ENCODE results near the gene CHST13.
"Not testable (repeated sequence)": the region's sequence is repeated elsewhere in the genome, so short reads cannot be mapped to it uniquely, and the experiment has no call there.

CHST13 gene

DNA sequence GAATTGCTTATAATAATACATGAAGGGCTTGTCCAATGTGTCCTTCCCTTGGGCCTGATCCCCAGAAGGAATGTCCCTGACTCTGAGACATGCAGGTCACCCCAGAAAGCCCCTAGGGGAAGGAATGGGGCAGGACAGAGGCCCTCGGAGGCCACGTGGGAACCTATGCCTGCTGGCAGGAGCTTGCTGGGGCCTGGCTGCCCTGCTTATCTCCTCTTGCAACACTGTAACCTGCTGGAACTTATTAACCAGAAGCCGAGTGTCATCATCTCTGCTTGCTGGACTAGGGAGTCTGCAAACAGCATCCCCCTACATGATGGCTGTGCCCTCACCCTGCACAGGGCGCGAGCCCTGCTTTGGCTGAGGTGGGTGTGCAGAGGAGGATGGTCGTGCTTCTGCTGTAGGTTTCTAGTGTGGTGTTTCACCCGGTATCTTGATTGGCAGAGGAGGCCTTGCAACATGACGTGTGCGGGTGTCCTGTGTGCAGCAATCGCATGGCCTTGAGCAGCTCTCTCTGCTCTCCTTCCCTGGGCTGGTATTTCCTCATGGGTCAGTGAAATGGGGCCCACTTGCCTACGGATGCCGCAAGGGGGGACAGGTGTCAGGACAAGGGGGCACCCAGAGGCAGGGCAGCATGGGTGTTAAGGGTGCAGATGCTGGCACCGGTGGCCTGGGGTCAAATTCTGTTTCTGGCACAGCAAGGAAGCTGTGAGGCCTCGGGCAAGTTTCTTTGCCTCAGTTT, 5.0 kb downstream of the CHST13 start:
- Mint-ChIP-seq H3K4me3 (no peak overlapping the region), H3K27ac (peak overlapping the region; percentile 97), H3K4me1 (ENCODE audit: low read depth) (peaks cover 72% of the 10 kb centered on the region), H3K36me3 (ENCODE audit: low read depth) (peaks cover 36% of the 10 kb centered on the region), H3K9me3 (no peaks in the 10 kb centered on the region), H3K27me3 (no peaks in the 10 kb centered on the region)
- intact Hi-C loops (cut with micrococcal nuclease): loop anchor here (10.0 kb wide), 2 partner anchors 446 to 1016 kb away; no protein-coding TSS in a partner anchor

DNA sequence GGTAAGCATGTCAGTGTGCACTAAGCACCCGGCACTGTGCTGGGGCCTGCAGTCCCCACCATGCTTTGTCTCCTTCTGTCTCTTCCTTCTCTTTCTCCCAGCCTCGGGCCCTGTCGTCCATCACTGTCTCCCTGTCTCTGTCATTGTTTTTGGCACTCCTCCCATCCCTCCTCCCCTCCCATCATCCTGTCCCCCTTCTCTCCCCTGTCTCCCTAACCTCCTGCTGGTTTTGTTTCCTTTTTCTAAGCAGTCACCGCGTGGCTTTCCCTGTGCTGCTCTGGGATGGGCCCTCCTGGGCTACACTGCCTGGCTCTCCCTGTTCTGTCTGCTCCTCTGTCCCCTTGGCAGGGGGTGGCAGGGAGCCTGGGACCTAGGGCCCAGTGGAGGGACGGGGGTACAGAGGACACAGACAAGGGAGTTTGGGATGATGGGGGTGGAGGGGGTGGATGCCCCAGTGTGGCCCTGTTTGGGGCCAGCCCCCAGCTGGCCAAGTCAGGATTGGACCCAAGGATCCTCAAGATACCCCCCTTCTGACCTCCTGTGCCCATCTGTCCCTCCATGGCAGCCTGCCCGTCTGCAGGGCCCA, 5.7 kb downstream of the CHST13 start:
- Mint-ChIP-seq H3K27ac (peak overlapping the region; percentile 97), H3K36me3 (ENCODE audit: low read depth) (peaks cover 37% of the 10 kb centered on the region), H3K27me3 (no peaks in the 10 kb centered on the region), H3K4me1 (ENCODE audit: low read depth) (peaks cover 78% of the 10 kb centered on the region), H3K9me3 (no peaks in the 10 kb centered on the region), H3K4me3 (peak overlapping the region; percentile 66)
- intact Hi-C loops (cut with micrococcal nuclease): loop anchor here (10.0 kb wide), 2 partner anchors 445 to 1015 kb away; no protein-coding TSS in a partner anchor

- H3K4me1 Mint-ChIP-seq (ENCODE audit: low read depth): peaks cover 71% of the 10 kb centered on the region
- H3K4me3 Mint-ChIP-seq: peak overlapping the region; percentile 47
- H3K9me3 Mint-ChIP-seq: no peaks in the 10 kb centered on the region
- peak overlapping the region; percentile 97 for H3K27ac Mint-ChIP-seq
- peaks cover 37% of the 10 kb centered on the region for H3K36me3 Mint-ChIP-seq (ENCODE audit: low read depth)
- no peaks in the 10 kb centered on the region for H3K27me3 Mint-ChIP-seq
- intact Hi-C loops (cut with micrococcal nuclease): no loop called here
Measured at GRCh38 chr3:126530171-126531050, 6.5 kb downstream of the CHST13 start.

GRCh38 chr3:126531051-126531330, 7.0 kb downstream of the CHST13 start:
- Mint-ChIP-seq H3K4me1 (ENCODE audit: low read depth) (peaks cover 65% of the 10 kb centered on the region), H3K36me3 (ENCODE audit: low read depth) (peaks cover 37% of the 10 kb centered on the region), H3K27ac (peak overlapping the region; percentile 97), H3K4me3 (no peak overlapping the region), H3K27me3 (no peaks in the 10 kb centered on the region), H3K9me3 (no peaks in the 10 kb centered on the region)
- intact Hi-C loops (cut with micrococcal nuclease): no loop called here

- H3K27me3 Mint-ChIP-seq: no peaks in the 10 kb centered on the region
- H3K9me3 Mint-ChIP-seq: no peaks in the 10 kb centered on the region
- peak overlapping the region; percentile 60 for H3K27ac Mint-ChIP-seq
- H3K4me3 Mint-ChIP-seq: no peak overlapping the region
- H3K4me1 Mint-ChIP-seq (ENCODE audit: low read depth): peaks cover 60% of the 10 kb centered on the region
- intact Hi-C loops (cut with micrococcal nuclease): no loop called here
- H3K36me3 Mint-ChIP-seq (ENCODE audit: low read depth): peaks cover 43% of the 10 kb centered on the region
Measured at GRCh38 chr3:126533506-126533905, 9.6 kb downstream of the CHST13 start.

- peaks cover 60% of the 10 kb centered on the region for H3K4me1 Mint-ChIP-seq (ENCODE audit: low read depth)
- H3K4me3 Mint-ChIP-seq: not testable (repeated sequence)
Measured at GRCh38 chr3:126534716-126535115, 10.8 kb downstream of the CHST13 start.

GRCh38 chr3:126535636-126536035, 11.7 kb downstream of the CHST13 start:
- Mint-ChIP-seq H3K9me3 (peaks cover 5% of the 10 kb centered on the region), H3K4me1 (ENCODE audit: low read depth) (peaks cover 60% of the 10 kb centered on the region), H3K36me3 (ENCODE audit: low read depth) (peaks cover 63% of the 10 kb centered on the region), H3K4me3 (no peak overlapping the region), H3K27me3 (no peaks in the 10 kb centered on the region), H3K27ac (peak overlapping the region; percentile 11)
- intact Hi-C loops (cut with micrococcal nuclease): no loop called here

More at GRCh38 chr3:126534716-126535115, 10.8 kb downstream of the CHST13 start:
- intact Hi-C loops (cut with micrococcal nuclease); H3K27me3 Mint-ChIP-seq; H3K9me3 Mint-ChIP-seq: not testable (repeated sequence)
- peak overlapping the region; percentile 60 for H3K27ac Mint-ChIP-seq
- peaks cover 55% of the 10 kb centered on the region for H3K36me3 Mint-ChIP-seq (ENCODE audit: low read depth)

DNA sequence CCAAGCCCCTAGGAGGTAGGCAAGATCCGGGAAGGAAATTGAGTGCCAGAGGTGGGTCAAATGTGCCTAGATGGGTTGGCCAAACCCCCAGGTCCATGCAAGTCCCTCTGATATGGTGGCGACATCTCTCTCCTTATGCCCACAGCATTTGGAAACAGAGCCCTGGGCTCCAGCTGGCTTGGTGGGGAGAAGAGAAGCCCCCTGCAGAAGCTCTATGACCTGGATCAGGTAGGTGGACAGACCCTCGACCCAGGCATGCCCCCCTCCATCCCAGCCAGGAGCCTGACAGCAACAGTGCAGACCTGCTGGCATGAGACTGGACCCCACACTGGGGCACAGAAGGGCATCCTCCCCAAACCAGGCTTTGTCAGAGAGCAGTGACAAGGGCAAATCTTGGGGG, 12.2 kb downstream of the CHST13 start:
- Mint-ChIP-seq H3K4me3 (no peak overlapping the region), H3K27me3 (no peaks in the 10 kb centered on the region), H3K9me3 (peaks cover 5% of the 10 kb centered on the region), H3K36me3 (ENCODE audit: low read depth) (peaks cover 67% of the 10 kb centered on the region), H3K4me1 (ENCODE audit: low read depth) (peaks cover 60% of the 10 kb centered on the region), H3K27ac (no peak overlapping the region)
- intact Hi-C loops (cut with micrococcal nuclease): no loop called here

DNA sequence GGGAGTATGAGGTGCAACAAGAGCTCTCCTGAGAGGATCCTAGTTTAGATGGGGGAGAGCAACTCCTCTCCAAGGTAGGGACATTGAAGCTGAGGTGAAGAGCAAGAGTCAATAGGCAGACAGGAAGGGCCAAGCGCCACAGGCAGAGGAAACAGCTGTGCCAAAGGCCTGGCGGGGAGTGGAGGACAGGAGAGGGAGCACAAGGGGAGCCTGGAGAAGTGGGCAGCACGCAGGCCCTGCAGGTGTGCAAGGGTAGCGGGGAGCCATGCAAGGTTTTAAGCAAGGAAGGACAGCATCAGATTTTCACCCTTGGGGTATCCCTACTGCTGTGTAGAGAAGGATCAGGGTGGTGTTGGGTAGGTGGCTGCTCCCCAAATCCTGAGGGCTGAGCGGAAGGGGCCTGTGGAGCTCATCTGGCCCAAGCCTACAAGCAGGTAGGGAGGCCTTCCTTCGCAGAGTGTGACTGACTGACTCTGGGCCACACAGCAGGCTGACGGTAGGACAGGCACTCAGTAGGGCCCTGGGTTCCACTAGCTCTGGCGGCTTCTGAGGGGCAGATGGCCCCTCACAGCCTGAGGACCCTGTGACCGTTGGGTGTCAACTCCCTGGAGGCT, 13.3 kb downstream of the CHST13 start:
- no peak overlapping the region for H3K4me3 Mint-ChIP-seq
- peaks cover 5% of the 10 kb centered on the region for H3K9me3 Mint-ChIP-seq
- intact Hi-C loops (cut with micrococcal nuclease): no loop called here
- H3K27me3 Mint-ChIP-seq: no peaks in the 10 kb centered on the region
- H3K4me1 Mint-ChIP-seq (ENCODE audit: low read depth): peaks cover 66% of the 10 kb centered on the region
- peaks cover 78% of the 10 kb centered on the region for H3K36me3 Mint-ChIP-seq (ENCODE audit: low read depth)
- peak overlapping the region; percentile 97 for H3K27ac Mint-ChIP-seq

GRCh38 chr3:126537730-126538281, 13.9 kb downstream of the CHST13 start:
- Mint-ChIP-seq H3K27me3 (no peaks in the 10 kb centered on the region), H3K4me1 (ENCODE audit: low read depth) (peaks cover 66% of the 10 kb centered on the region), H3K36me3 (ENCODE audit: low read depth) (peaks cover 84% of the 10 kb centered on the region), H3K27ac (peak overlapping the region; percentile 97), H3K9me3 (peaks cover 5% of the 10 kb centered on the region), H3K4me3 (no peak overlapping the region)
- intact Hi-C loops (cut with micrococcal nuclease): no loop called here

DNA sequence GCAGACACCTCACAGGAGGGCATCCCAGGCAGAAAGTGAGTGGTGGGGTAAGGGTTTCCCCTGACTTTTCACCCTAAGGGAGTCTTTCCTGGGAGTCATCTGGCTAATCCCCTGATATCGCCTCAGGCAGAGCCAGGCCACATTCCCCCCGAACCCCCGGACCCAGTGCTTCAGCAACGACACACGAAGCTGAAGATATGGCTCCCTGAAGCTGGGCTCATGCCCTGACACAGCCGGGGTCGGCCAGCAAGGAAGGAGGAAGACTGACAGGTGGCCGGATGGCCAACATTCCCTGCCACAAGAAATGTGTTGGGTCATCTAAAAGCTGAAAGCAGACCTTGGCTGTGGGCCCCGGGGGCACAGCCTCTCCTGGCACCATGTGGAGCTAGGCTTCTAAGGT, 14.4 kb downstream of the CHST13 start:
- H3K4me1 Mint-ChIP-seq (ENCODE audit: low read depth): peaks cover 69% of the 10 kb centered on the region
- H3K4me3 Mint-ChIP-seq: no peak overlapping the region
- peaks cover 89% of the 10 kb centered on the region for H3K36me3 Mint-ChIP-seq (ENCODE audit: low read depth)
- H3K27ac Mint-ChIP-seq: peak overlapping the region; percentile 97
- no peaks in the 10 kb centered on the region for H3K27me3 Mint-ChIP-seq
- H3K9me3 Mint-ChIP-seq: peaks cover 5% of the 10 kb centered on the region
- intact Hi-C loops (cut with micrococcal nuclease): no loop called here

- Mint-ChIP-seq H3K9me3 (peaks cover 5% of the 10 kb centered on the region), H3K27me3 (no peaks in the 10 kb centered on the region), H3K4me3 (no peak overlapping the region), H3K27ac (peak overlapping the region; percentile 97), H3K4me1 (ENCODE audit: low read depth) (peaks cover 67% of the 10 kb centered on the region), H3K36me3 (ENCODE audit: low read depth) (peaks cover 94% of the 10 kb centered on the region)
- intact Hi-C loops (cut with micrococcal nuclease): no loop called here
Measured at GRCh38 chr3:126538966-126539365, 15.0 kb downstream of the CHST13 start.

- H3K27ac Mint-ChIP-seq: peak overlapping the region; percentile 97
- H3K27me3 Mint-ChIP-seq: no peaks in the 10 kb centered on the region
- H3K4me1 Mint-ChIP-seq (ENCODE audit: low read depth): peaks cover 64% of the 10 kb centered on the region
- peaks cover 5% of the 10 kb centered on the region for H3K9me3 Mint-ChIP-seq
- peaks cover 88% of the 10 kb centered on the region for H3K36me3 Mint-ChIP-seq (ENCODE audit: low read depth)
- H3K4me3 Mint-ChIP-seq: peak overlapping the region; percentile 14
- intact Hi-C loops (cut with micrococcal nuclease): no loop called here
Measured at GRCh38 chr3:126539558-126540250, 15.7 kb downstream of the CHST13 start.
